IMR-90 (cell line): ENCODE data around the gene AP4S1.

Experiments used
- CTCF ChIP-seq: conservative IDR thresholded peaks from 2 replicates; pipeline ENCODE4 v1.5.1; 2012; ENCODE audit warnings: mild to moderate bottlenecking, low read depth, low read length, improper control_type of control experiment
- ELK1 ChIP-seq: fragments of 150-350 bp; IDR thresholded peaks from 2 replicates; pipeline ENCODE4 v1.6.1; 2016; ENCODE audit warnings: low read depth, mild to moderate bottlenecking, low read length, moderate library complexity, borderline replicate concordance
- MAFK ChIP-seq: IDR thresholded peaks from 2 replicates; pipeline ENCODE4 v1.6.1; 2012; ENCODE audit warnings: low read depth, low read length, improper control_type of control experiment
- MXI1 ChIP-seq: IDR thresholded peaks from 2 replicates; pipeline ENCODE4 v1.6.1; 2012; ENCODE audit warnings: low read depth, mild to moderate bottlenecking, low read length, moderate library complexity, borderline replicate concordance
- POLR2A ChIP-seq: IDR thresholded peaks from 2 replicates; pipeline ENCODE4 v1.6.1; 2012; ENCODE audit warnings: mild to moderate bottlenecking, low read depth, low read length
- RAD21 ChIP-seq: IDR thresholded peaks from 2 replicates; pipeline ENCODE4 v1.6.1; 2012; ENCODE audit warnings: low read length, improper control_type of control experiment
- RCOR1 ChIP-seq: IDR thresholded peaks from 2 replicates; pipeline ENCODE4 v1.6.1; 2012; ENCODE audit warnings: mild to moderate bottlenecking, low read length, improper control_type of control experiment; ENCODE audit not compliant: insufficient replicate concordance
- RFX5 ChIP-seq: IDR thresholded peaks from 2 replicates; pipeline ENCODE4 v1.8.0; 2012; ENCODE audit warnings: low read depth, mild to moderate bottlenecking, low read length, moderate library complexity
- SMC3 ChIP-seq: fragments of 150-350 bp; IDR thresholded peaks from 2 replicates; pipeline ENCODE4 v1.6.1; 2016; ENCODE audit warnings: low read depth, mild to moderate bottlenecking, antibody characterized with exemption, low read length, moderate library complexity

GRCh38 chr14:31068235-31068634 lies 42.8 kb downstream of the AP4S1 start:
- TF ChIP-seq CTCF (no peak), RCOR1 (no peak), RAD21 (no peak), POLR2A (no peak), RFX5 (no peak), MXI1 (no peak), MAFK (no peak), ELK1 (no peak), SMC3 (no peak)
